IMR-90 (cell line): Measurements from ENCODE around the gene EPB41L4A. TPM values are rescaled to one million over a fixed set of nuclear protein-coding genes. Genes with fewer than 3 reads are reported as not detected.

Source experiments
- ATAC-seq: fragments of 200-7000 bp; cut with Tn5 transposase; 2 replicates; pipeline ENCODE4 v1.9.1; 2020; ENCODE audit warnings: low read depth, mild to moderate bottlenecking, moderate library complexity
- BruUV-seq: library from RNA; stranded (reverse); fragments of 400-500 nt; replicated peaks from 2 replicates; lab custom pipeline; 2021; lab: Mats Ljungman, UMichigan
- CTCF ChIA-PET: fragments of 300-600 bp; formaldehyde crosslinking; extraction: SDS; loops from one replicate; lab custom pipeline; 2021; ENCODE audit warnings: antibody characterized with exemption; lab: Yijun Ruan, JAX
- POLR2A ChIA-PET: fragments of 300-600 bp; sonication (Branson Sonifier 250); formaldehyde crosslinking; loops from one replicate; lab custom pipeline; 2022; ENCODE audit warnings: antibody characterized with exemption; ENCODE audit not compliant: unreplicated experiment; lab: Charles Lee
- DNase-seq: peaks from one replicate; pipeline ENCODE4 v3.0.0; 2013
- H2AFZ ChIP-seq: replicated peaks from 2 replicates; pipeline ENCODE3; 2013; ENCODE audit warnings: low read length, mild to moderate bottlenecking; ENCODE audit not compliant: poor library complexity
- H2AK5ac ChIP-seq: 2 replicates; pipeline ENCODE4 v1.6.1; 2013; ENCODE audit warnings: low read depth, low read length, inconsistent platforms
- H2AK9ac ChIP-seq: replicated peaks from 2 replicates; pipeline ENCODE3; 2013; ENCODE audit warnings: mild to moderate bottlenecking, low read depth, low read length, moderate library complexity; ENCODE audit not compliant: poor library complexity
- H2BK120ac ChIP-seq: 2 replicates; pipeline ENCODE4 v1.6.1; 2013; ENCODE audit warnings: low read depth, low read length, inconsistent platforms
- H2BK15ac ChIP-seq: 3 replicates; pipeline ENCODE4 v1.6.1; 2013; ENCODE audit warnings: low read depth, low read length, inconsistent platforms
- H2BK20ac ChIP-seq: 2 replicates; pipeline ENCODE4 v1.6.1; 2013; ENCODE audit warnings: low read depth, mild to moderate bottlenecking, inconsistent platforms, low read length, moderate library complexity
- H2BK5ac ChIP-seq: 2 replicates; pipeline ENCODE4 v1.6.1; 2013; ENCODE audit warnings: mild to moderate bottlenecking, low read depth, low read length, inconsistent platforms; ENCODE audit not compliant: poor library complexity, severe bottlenecking
- H3K14ac ChIP-seq: replicated peaks from 2 replicates; pipeline ENCODE4 v1.6.1; 2013; ENCODE audit warnings: low read depth, low read length, inconsistent platforms
- H3K18ac ChIP-seq: 2 replicates; pipeline ENCODE4 v1.6.1; 2013; ENCODE audit warnings: low read depth, low read length, control low read depth
- H3K23ac ChIP-seq: 2 replicates; pipeline ENCODE4 v1.6.1; 2013; ENCODE audit warnings: low read depth, low read length, inconsistent platforms
- H3K27ac ChIP-seq: 2 replicates; pipeline ENCODE4 v1.5.1; 2013; ENCODE audit warnings: mild to moderate bottlenecking, control low read depth, low read length; ENCODE audit not compliant: insufficient read depth
- H3K27me3 ChIP-seq: 2 replicates; pipeline ENCODE4 v1.6.1; 2013; ENCODE audit warnings: low read length; ENCODE audit not compliant: control insufficient read depth, insufficient read depth
- H3K36me3 ChIP-seq: 2 replicates; pipeline ENCODE4 v1.6.1; 2013; ENCODE audit warnings: low read length, mixed read lengths; ENCODE audit not compliant: control insufficient read depth, insufficient read depth
- H3K4ac ChIP-seq: 2 replicates; pipeline ENCODE4 v1.6.1; 2013; ENCODE audit warnings: low read depth, low read length, inconsistent platforms
- H3K4me1 ChIP-seq: 2 replicates; pipeline ENCODE4 v1.6.1; 2013; ENCODE audit warnings: low read length, mixed read lengths; ENCODE audit not compliant: control insufficient read depth, insufficient read depth
- H3K4me2 ChIP-seq: 2 replicates; pipeline ENCODE4 v1.6.1; 2013; ENCODE audit warnings: low read depth, mild to moderate bottlenecking, control low read depth, low read length, moderate library complexity
- H3K4me3 ChIP-seq: 2 replicates; pipeline ENCODE4 v1.5.1; 2013; ENCODE audit warnings: low read depth, mild to moderate bottlenecking, control low read depth, low read length, moderate library complexity; ENCODE audit not compliant: insufficient read depth
- H3K56ac ChIP-seq: 2 replicates; pipeline ENCODE4 v1.6.1; 2013; ENCODE audit warnings: low read length, inconsistent platforms; ENCODE audit not compliant: insufficient read depth; ENCODE audit errors: extremely low read depth
- H3K79me1 ChIP-seq, 2 experiments: 2 replicates each; pipeline ENCODE4 v1.6.1; 2013; ENCODE audit warnings: low read length in 2 of 2, inconsistent platforms in 1 of 2, low read depth in 1 of 2
- H3K9ac ChIP-seq: 2 replicates; pipeline ENCODE4 v1.6.1; 2013; ENCODE audit warnings: low read depth, low read length, control low read depth
- H3K9me1 ChIP-seq: 2 replicates; pipeline ENCODE4 v1.6.1; 2013; ENCODE audit warnings: low read length, inconsistent platforms; ENCODE audit not compliant: insufficient read depth
- H3K9me3 ChIP-seq: 2 replicates; pipeline ENCODE4 v1.6.1; 2013; ENCODE audit warnings: low read length; ENCODE audit not compliant: control insufficient read depth, insufficient read depth
- H4K20me1 ChIP-seq: 2 replicates; pipeline ENCODE4 v1.6.1; 2013; ENCODE audit warnings: low read length, inconsistent platforms; ENCODE audit not compliant: insufficient read depth
- H4K5ac ChIP-seq: 2 replicates; pipeline ENCODE4 v1.6.1; 2013; ENCODE audit warnings: mild to moderate bottlenecking, low read depth, low read length, control low read depth
- H4K8ac ChIP-seq, 2 experiments: 2 replicates each; pipeline ENCODE4 v1.6.1; 2013; ENCODE audit warnings: low read depth in 2 of 2, low read length in 2 of 2, control low read depth in 1 of 2, inconsistent platforms in 1 of 2
- H4K91ac ChIP-seq: 2 replicates; pipeline ENCODE4 v1.6.1; 2013; ENCODE audit warnings: low read depth, low read length, inconsistent platforms; ENCODE audit not compliant: insufficient read depth
- BHLHE40 ChIP-seq: fragments of 150-350 bp; IDR thresholded peaks from 2 replicates; pipeline ENCODE4 v1.6.1; 2016; ENCODE audit warnings: mild to moderate bottlenecking, low read depth, low read length
- CEBPB ChIP-seq: IDR thresholded peaks from 2 replicates; pipeline ENCODE4 v1.6.1; 2012; ENCODE audit warnings: low read depth, low read length, improper control_type of control experiment
- CHD1 ChIP-seq: IDR thresholded peaks from 2 replicates; pipeline ENCODE4 v1.6.1; 2012; ENCODE audit warnings: low read depth, low read length, improper control_type of control experiment
- FOS ChIP-seq: fragments of 150-350 bp; IDR thresholded peaks from 2 replicates; pipeline ENCODE4 v1.6.1; 2016; ENCODE audit warnings: low read depth, low read length
- MAFK ChIP-seq: IDR thresholded peaks from 2 replicates; pipeline ENCODE4 v1.6.1; 2012; ENCODE audit warnings: low read depth, low read length, improper control_type of control experiment
- MAZ ChIP-seq: IDR thresholded peaks from 2 replicates; pipeline ENCODE4 v1.6.1; 2012; ENCODE audit warnings: low read depth, mild to moderate bottlenecking, low read length, improper control_type of control experiment, moderate library complexity, borderline replicate concordance
- NFE2L2 ChIP-seq: fragments of 150-350 bp; IDR thresholded peaks from 2 replicates; pipeline ENCODE4 v1.6.1; 2016; ENCODE audit warnings: low read depth, mild to moderate bottlenecking, low read length
- POLR2A ChIP-seq: IDR thresholded peaks from 2 replicates; pipeline ENCODE4 v1.6.1; 2012; ENCODE audit warnings: mild to moderate bottlenecking, low read depth, low read length
- RAD21 ChIP-seq: IDR thresholded peaks from 2 replicates; pipeline ENCODE4 v1.6.1; 2012; ENCODE audit warnings: low read length, improper control_type of control experiment
- RCOR1 ChIP-seq: IDR thresholded peaks from 2 replicates; pipeline ENCODE4 v1.6.1; 2012; ENCODE audit warnings: mild to moderate bottlenecking, low read length, improper control_type of control experiment; ENCODE audit not compliant: insufficient replicate concordance
- RFX5 ChIP-seq: IDR thresholded peaks from 2 replicates; pipeline ENCODE4 v1.8.0; 2012; ENCODE audit warnings: low read depth, mild to moderate bottlenecking, low read length, moderate library complexity
- SMC3 ChIP-seq: fragments of 150-350 bp; IDR thresholded peaks from 2 replicates; pipeline ENCODE4 v1.6.1; 2016; ENCODE audit warnings: low read depth, mild to moderate bottlenecking, antibody characterized with exemption, low read length, moderate library complexity
- USF2 ChIP-seq: fragments of 150-350 bp; IDR thresholded peaks from 2 replicates; pipeline ENCODE4 v1.6.1; 2017; ENCODE audit warnings: mild to moderate bottlenecking, antibody characterized with exemption, low read length, low read depth
- WGBS, 2 experiments: methylation state at CpG; one replicate each; pipeline versions ENCODE4 v1.1.5 to v1.1.7; 2013; ENCODE audit warnings: missing lambda C conversion rate in 2 of 2; ENCODE audit not compliant: insufficient read length in 1 of 2; ENCODE audit errors: extremely low coverage in 2 of 2; 5-methylcytosine and 5-hydroxymethylcytosine counted together
- dilution Hi-C: fragments of 300-500 bp; cut with HindIII; formaldehyde crosslinking; loops from one replicate; pipeline ENCODE4 v1.14.3; 2018; ENCODE audit warnings: low sequenced_read_pairs; ENCODE audit not compliant: unreplicated experiment
- in situ Hi-C: fragments of 300-500 bp; cut with MboI; formaldehyde crosslinking; loops from 3 replicates; pipeline ENCODE4 v1.14.3; 2019; ENCODE audit warnings: low sequenced_read_pairs, inconsistent platforms, mixed read lengths
- intact Hi-C: fragments of 100-400 bp; cut with micrococcal nuclease; formaldehyde crosslinking; loops from 2 replicates; pipeline ENCODE4 v1.10.0; 2022
- polyA plus RNA-seq, 3 experiments: library from polyadenylated mRNA; depleted of rRNA; stranded (reverse); fragments of >200 nt; gene quantifications; 2 replicates each; pipeline ENCODE4 v1.2.3, GENCODE V29; 2012; ENCODE audit warnings: low replicate concordance in 1 of 3
- total RNA-seq: library from RNA; depleted of rRNA; stranded (reverse); fragments of >200 nt; gene quantifications from 2 replicates; pipeline ENCODE4 v1.2.3, GENCODE V29; 2012
- TF ChIP-seq, protein P1 (sequence below): fragments of 150-350 bp; IDR thresholded peaks from 2 replicates; pipeline ENCODE4 v1.6.1; 2016; ENCODE audit warnings: low read depth, mild to moderate bottlenecking, low read length, moderate library complexity, borderline replicate concordance
- TF ChIP-seq, protein P2 (sequence below): conservative IDR thresholded peaks from 2 replicates; pipeline ENCODE4 v1.5.1; 2012; ENCODE audit warnings: mild to moderate bottlenecking, low read depth, low read length, improper control_type of control experiment

Gene EPB41L4A
- total and polyA plus RNA-seq, 2 of the 4 experiments (the other 2 are of a cell fraction): under 0.01 to 0.02 TPM

GRCh38 chr5:112283943-112284929 is 134.8 kb downstream of the EPB41L4A start:
- Histone ChIP-seq H4K20me1 (no peaks in the 10 kb centered on the region), H3K4me2 (no peak overlapping the region), H3K79me1 (no peaks in the 10 kb centered on the region), H3K27me3 (no peaks in the 10 kb centered on the region), H3K18ac (no peak overlapping the region), H2AK9ac (no peak overlapping the region), H3K27ac (no peak overlapping the region), H2BK5ac (no peak overlapping the region), H2AK5ac (no peak overlapping the region), H2BK20ac (no peak overlapping the region), H3K9me1 (no peaks in the 10 kb centered on the region), H4K91ac (no peak overlapping the region), H2BK120ac (no peak overlapping the region), H2AFZ (no peak overlapping the region), H2BK15ac (no peak overlapping the region), H3K36me3 (no peaks in the 10 kb centered on the region), H4K5ac (no peak overlapping the region), H3K4me1 (no peaks in the 10 kb centered on the region), H3K9ac (no peak overlapping the region), H4K8ac (no peak overlapping the region), H3K4me3 (no peak overlapping the region), H3K4ac (no peak overlapping the region), H3K14ac (no peak overlapping the region), H3K9me3 (no peaks in the 10 kb centered on the region), H3K23ac (no peak overlapping the region), H3K56ac (no peak overlapping the region)
- POLR2A ChIA-PET: no interaction called here
- no CpG with 5 or more reads among the region's 5 CpGs for WGBS, 2 experiments
- CTCF ChIA-PET: no interaction called here
- in situ Hi-C loops: no loop called here
- DNase-seq (no peak), ATAC-seq (no peak)
- intact Hi-C loops: no loop called here
- dilution Hi-C loops: no loop called here
- no TSS peak for BruUV-seq
- no peak for TF ChIP-seq RCOR1
- TF ChIP-seq, protein P1, sequence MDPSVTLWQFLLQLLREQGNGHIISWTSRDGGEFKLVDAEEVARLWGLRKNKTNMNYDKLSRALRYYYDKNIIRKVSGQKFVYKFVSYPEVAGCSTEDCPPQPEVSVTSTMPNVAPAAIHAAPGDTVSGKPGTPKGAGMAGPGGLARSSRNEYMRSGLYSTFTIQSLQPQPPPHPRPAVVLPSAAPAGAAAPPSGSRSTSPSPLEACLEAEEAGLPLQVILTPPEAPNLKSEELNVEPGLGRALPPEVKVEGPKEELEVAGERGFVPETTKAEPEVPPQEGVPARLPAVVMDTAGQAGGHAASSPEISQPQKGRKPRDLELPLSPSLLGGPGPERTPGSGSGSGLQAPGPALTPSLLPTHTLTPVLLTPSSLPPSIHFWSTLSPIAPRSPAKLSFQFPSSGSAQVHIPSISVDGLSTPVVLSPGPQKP: no peak
- no peak for TF ChIP-seq RAD21
- no peak for TF ChIP-seq MAFK
- no peak for TF ChIP-seq SMC3
- TF ChIP-seq BHLHE40: no peak
- no peak for TF ChIP-seq NFE2L2
- TF ChIP-seq, protein P2, sequence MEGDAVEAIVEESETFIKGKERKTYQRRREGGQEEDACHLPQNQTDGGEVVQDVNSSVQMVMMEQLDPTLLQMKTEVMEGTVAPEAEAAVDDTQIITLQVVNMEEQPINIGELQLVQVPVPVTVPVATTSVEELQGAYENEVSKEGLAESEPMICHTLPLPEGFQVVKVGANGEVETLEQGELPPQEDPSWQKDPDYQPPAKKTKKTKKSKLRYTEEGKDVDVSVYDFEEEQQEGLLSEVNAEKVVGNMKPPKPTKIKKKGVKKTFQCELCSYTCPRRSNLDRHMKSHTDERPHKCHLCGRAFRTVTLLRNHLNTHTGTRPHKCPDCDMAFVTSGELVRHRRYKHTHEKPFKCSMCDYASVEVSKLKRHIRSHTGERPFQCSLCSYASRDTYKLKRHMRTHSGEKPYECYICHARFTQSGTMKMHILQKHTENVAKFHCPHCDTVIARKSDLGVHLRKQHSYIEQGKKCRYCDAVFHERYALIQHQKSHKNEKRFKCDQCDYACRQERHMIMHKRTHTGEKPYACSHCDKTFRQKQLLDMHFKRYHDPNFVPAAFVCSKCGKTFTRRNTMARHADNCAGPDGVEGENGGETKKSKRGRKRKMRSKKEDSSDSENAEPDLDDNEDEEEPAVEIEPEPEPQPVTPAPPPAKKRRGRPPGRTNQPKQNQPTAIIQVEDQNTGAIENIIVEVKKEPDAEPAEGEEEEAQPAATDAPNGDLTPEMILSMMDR: no peak
- no peak for TF ChIP-seq RFX5
- no peak for TF ChIP-seq USF2
- TF ChIP-seq POLR2A: no peak
- no peak for TF ChIP-seq MAZ
- TF ChIP-seq FOS: no peak
- TF ChIP-seq CEBPB: no peak
- TF ChIP-seq CHD1: no peak
